Transverse colon (tissue), 4 donors: Measurements from ENCODE around the gene FAAH2.

Experiments used
- EP300 ChIP-seq: sonication (generic); formaldehyde crosslinking; IDR thresholded peaks from one replicate; pipeline ENCODE4 v1.6.1; 2017; ENCODE audit warnings: antibody characterized with exemption, low read depth
- POLR2A ChIP-seq: fragments of 450-650 bp; IDR thresholded peaks from one replicate; pipeline ENCODE4 v1.6.1; 2016; ENCODE audit warnings: antibody characterized with exemption, mild to moderate bottlenecking, moderate library complexity
- POLR2AphosphoS5 ChIP-seq, 3 donors: sonication (generic); formaldehyde crosslinking; IDR thresholded peaks; one replicate each; pipeline ENCODE4 v1.6.1; 2016; ENCODE audit warnings: antibody characterized with exemption in 3 of 3
- TF ChIP-seq, protein P1 (sequence below), 5 experiments: fragments of 200-600 bp in 3 of 5; fragments of 450-650 bp in 2 of 5; sonication (generic) in 3 of 5; IDR thresholded peaks; 1 replicate in 2 of 5; 2 replicates in 3 of 5; pipeline ENCODE4 v1.5.1; 2016 to 2017; ENCODE audit warnings: antibody characterized with exemption in 5 of 5, inconsistent platforms in 3 of 5, mild to moderate bottlenecking in 2 of 5, moderate library complexity in 1 of 5

DNA sequence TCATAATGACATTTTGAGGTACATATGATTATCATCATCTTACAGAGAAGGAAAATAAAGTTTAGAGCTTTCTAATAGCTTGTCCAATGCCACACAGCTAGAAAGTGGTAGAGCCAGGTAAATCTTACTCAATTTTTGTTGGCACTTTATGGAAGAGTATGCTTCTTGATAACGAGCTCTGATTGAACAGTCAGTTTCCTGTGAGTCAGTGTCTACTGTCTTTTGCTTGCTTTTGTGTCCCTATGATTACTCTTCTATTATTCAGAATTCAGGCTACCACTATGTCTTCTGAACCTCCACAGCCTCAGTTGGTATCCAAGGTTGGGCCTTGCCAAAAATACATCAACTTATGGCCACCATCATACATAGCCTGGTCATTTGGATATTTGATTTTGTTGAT is 2.6 kb downstream of the FAAH2 start:
- TF ChIP-seq, protein P1, sequence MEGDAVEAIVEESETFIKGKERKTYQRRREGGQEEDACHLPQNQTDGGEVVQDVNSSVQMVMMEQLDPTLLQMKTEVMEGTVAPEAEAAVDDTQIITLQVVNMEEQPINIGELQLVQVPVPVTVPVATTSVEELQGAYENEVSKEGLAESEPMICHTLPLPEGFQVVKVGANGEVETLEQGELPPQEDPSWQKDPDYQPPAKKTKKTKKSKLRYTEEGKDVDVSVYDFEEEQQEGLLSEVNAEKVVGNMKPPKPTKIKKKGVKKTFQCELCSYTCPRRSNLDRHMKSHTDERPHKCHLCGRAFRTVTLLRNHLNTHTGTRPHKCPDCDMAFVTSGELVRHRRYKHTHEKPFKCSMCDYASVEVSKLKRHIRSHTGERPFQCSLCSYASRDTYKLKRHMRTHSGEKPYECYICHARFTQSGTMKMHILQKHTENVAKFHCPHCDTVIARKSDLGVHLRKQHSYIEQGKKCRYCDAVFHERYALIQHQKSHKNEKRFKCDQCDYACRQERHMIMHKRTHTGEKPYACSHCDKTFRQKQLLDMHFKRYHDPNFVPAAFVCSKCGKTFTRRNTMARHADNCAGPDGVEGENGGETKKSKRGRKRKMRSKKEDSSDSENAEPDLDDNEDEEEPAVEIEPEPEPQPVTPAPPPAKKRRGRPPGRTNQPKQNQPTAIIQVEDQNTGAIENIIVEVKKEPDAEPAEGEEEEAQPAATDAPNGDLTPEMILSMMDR (IDR thresholded peaks at IDR 0.05), result no peak
- no peak for TF ChIP-seq EP300
- TF ChIP-seq POLR2A, result no peak
- no peak for TF ChIP-seq POLR2AphosphoS5 (IDR thresholded peaks at IDR 0.05)
